Activated naive CD4-positive, alpha-beta T cell treated with anti-CD3 and anti-CD28 coated beads, Interleukin-2, amount 50 U/mL, for 16 hours (primary cell): ENCODE measurements around the gene MAB21L4.

ENCODE experiments used
- DNase-seq: peaks from one replicate; pipeline ENCODE4 v3.0.0-alpha.2; 2020

The MAB21L4 gene

GRCh38 chr2:240892925-240893324, 3.0 kb downstream of the MAB21L4 start:
- no peak for DNase-seq

DNA sequence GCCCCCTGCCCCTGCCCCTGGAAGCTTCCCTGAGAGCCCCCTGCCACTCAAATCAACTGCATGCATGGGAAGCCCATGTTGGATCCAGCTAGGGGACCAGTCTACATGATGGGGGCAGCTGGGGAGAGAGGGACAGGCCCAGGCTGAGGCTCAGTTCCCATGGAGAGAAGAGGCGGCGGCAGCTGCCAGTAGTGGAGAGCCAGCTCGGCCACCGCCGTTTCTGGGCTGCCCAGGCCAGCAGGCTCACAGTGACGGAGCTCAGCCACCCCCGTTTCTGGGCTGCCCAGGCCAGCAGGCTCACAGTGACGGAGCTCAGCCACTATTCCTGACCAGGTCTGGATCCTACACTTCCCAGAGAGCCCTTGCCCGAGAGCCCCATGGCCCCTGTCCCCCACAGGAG, 3.6 kb downstream of the MAB21L4 start:
- no peak for DNase-seq

DNA sequence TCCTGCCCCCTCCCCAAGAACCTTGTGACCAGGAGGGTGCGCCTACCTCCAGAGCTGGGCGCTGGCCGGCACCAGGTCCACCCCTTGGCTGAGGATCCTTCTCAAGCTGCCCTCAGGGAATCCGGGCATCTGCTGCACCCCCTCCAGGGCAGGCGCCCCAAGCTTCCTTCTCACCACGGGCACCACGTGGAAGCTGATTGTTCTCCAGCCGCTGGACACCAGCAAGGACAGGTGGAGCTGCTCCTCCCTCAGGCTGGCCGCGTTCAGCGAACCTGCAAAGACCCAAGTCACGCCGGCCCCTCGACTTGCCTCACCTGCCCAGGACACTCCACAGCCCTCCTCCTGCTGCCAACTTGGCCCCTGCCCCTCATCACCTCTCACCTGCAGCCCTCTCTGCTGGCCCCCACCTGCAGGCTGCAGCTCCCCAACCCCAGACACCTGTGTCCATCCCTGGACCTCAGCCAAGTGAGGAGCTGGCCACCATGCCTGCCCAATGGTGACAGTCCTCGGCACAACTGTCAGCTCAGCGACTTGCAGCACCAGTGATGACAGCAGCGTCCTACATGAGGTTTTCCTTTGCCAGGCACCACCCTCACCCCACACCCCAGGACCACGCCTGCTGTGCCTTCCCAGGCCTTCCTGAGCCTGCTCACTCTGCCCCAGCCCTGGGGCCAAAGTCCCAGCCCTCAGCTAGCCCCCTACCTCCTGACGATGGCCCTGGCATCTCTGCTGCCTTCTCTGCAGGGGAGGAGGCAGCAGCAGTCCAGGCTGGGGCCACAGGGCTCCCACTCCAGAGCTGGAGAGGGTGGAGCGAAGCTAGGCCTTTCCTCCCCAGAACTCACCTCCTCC, 4.2 kb downstream of the MAB21L4 start:
- DNase-seq, result no peak

GRCh38 chr2:240890691-240891090, 5.3 kb downstream of the MAB21L4 start:
- DNase-seq, result no peak

GRCh38 chr2:240889601-240890560, 6.1 kb downstream of the MAB21L4 start:
- no peak for DNase-seq

DNA sequence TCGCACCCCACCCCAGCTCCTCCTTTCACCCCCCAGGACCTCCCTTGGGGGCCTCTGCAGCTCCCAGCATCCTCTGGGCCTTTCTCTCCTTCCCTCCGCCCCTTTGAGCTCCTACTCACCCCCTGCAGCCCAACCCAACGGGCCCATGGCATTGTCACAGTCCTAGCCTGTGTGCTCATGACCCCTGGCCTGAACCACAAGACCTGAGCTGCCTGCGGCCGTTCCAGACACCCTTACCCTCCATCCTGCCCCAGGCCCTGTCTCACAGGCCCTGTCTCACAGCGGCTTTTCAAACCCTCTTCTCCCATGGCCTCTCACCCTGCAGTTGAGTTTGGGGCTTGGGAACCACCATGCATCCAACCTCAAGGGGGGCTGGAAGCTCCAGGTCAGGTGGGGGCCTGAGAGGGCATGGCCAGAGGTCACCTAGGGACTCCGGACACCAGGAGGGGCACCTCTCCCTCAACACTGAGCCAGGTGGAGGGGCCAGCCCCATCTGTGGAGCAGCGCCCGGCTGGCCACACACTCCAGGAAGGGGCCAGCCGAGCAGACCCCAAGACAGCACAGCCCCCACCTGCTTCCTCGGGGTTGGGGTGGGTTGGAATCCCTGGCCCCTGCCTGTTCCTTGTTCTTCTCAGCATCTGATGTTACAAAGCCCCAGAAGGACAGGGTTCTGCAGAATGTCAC, 6.9 kb downstream of the MAB21L4 start:
- no peak for DNase-seq

GRCh38 chr2:240888130-240888889, 7.6 kb downstream of the MAB21L4 start:
- no peak for DNase-seq

- DNase-seq, result no peak
Observed at GRCh38 chr2:240887631-240888030, 8.3 kb downstream of the MAB21L4 start.

DNA sequence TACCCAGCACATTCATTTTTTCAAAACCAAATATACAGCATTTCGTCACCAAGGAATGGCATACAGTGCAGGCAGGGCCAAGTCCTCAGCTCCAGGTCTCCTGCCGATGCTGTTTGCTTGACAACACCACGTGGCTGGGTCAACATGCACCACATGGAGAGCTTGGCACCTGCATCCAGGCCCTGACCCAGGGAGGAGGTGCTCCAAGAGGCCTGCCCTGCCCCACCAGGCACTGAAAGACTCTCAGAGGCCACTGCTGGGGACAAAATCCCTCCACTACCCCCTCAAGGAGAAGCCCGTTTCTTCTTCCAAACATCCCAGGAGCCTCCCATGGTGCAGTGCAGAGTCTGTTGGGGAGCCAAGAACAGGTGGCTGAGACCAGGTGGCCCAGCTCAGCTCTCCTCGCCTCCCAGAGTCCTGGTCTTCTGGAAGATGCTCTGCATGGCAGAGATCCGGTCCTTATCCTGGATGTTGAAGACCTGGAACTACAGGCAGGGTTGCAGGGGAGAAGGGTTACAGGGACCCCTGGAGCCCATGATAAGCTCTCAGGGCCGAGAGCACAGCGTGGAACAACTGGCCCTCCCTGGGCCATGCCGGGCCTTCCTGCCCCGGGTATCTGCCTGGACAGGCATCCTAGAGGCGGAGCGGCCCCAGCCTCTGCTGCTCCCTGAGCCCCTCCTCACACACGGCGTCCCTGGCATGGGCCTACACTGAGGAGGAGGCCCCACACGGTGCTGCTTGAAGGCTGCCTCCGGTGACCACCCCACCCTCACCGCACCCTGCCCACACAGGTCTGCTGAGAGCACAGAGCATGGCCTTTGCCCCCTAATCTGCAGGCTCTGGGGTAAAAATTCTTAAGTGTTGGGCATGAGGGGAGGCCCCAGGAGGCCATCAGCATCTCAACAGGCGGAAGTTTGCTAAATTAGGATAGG, 9.0 kb downstream of the MAB21L4 start:
- DNase-seq, result no peak

DNA sequence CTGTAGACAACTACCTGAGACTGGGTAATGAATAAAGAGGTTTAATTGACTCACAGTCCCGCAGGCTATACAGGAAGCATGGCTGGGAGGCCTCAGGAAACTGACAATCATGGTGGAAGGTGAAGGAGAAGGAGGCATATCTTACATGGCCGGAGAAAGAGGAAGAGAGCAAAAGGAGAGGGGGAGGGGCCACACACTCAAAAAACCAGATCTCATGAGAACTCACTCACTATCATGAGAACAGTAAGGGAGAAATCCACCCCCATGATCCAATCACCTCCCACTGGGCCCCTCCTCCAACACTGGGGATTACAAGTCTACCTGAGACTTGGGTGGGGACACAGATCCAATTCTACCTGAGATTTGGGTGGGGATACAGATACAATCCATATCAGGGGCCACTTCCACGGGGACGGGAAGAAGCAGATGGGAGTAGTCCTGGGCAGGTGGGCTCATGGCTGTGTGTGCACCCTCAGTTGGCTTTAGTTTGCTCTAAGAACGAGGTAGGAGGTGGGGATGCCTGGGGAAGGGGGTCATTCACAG, 9.9 kb downstream of the MAB21L4 start:
- DNase-seq, result no peak

GRCh38 chr2:240885566-240885965, 10.4 kb downstream of the MAB21L4 start:
- DNase-seq, result no peak

GRCh38 chr2:240884745-240885144, 11.2 kb downstream of the MAB21L4 start:
- DNase-seq, result no peak

- DNase-seq, result no peak
Observed at GRCh38 chr2:240884221-240884620, 11.7 kb downstream of the MAB21L4 start.

- DNase-seq, result no peak
Observed at GRCh38 chr2:240881913-240882312, 14.0 kb downstream of the MAB21L4 start.

DNA sequence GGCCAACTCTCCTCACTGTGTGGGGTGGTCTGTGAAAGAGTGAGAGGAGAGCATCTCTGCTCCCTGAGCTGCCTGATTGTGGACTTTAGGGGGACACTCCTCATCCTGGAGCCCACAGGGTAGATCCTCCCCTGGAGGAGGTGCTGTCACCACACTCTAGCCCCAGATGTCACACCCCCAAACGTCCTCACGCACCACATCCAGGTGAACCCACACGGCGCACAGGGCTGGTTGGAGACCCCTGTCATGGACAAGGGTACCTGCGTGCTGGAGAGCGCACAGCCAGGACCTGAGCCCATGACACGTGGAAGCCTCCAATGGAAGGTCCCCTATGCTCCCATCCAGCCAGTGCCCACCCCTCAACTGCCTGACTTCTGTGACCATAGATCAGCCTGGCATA, 16.9 kb downstream of the MAB21L4 start:
- DNase-seq, result no peak

DNA sequence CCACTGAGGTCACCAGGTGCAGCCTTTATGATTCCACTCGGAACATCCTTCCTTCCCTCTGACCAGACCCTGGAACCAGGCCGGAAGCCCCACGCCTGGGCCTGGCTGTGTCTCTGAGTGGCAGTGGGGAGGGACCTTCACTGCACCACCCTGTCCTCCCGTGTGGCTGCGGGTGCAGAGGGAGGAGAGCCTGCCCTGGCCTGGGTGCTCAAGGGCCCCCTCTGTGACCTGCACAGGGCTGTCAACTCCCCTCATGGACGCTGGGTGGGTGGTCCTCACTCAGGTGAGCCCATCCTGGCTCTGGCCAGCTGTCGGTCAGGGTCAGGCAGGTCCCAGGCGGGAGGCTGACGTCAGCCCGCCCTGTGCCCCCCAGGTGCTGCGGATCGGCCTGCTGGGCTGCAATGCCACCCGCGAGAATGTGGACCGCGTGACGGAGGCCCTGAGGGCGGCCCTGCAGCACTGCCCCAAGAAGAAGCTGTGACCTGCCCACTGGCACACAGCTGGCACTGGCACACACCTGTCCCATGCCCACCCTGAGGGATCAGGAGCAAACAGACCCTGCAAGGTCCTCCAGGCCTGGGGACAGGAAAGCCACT, 17.5 kb downstream of the MAB21L4 start:
- DNase-seq, result no peak

- DNase-seq, result no peak
Observed at GRCh38 chr2:240877460-240878340, 18.3 kb downstream of the MAB21L4 start.

DNA sequence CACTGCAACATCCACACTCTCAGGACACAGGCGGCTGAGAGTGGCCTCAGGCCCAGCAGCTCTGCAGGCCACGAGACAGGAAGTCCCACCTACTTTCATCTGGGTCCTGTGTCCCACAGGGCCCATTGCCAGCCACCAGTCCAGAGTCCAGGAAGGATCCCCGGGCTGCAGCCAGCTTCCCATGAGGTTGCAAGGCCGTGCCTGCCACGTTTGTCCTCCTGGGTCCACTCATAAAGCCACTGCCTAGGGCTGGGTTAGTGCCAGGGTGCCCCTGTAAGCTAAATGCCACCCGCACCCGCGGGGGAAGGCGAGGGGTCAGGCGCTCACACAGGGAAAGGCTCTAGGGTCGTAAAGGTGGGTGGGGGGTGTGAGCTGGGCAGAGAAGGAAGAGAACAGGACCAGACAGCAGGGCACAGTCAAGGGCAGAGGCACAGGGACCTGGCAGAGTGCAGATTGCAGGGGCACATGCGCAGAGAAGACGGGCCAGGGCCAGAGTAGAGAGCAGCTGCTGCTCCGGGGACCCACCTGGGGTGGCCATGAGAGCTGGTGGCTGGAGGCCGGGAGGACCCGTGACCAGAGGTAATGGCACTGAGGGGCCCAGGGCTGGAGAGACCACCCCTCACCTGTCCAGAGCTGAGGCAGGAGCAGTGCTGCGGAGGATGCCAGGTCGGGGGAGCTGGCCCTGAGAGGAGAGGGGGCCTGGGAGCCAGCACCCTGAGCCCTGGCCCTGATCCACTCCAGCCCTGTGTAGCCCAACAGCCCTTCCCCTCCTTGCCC, 19.3 kb downstream of the MAB21L4 start:
- DNase-seq, result no peak

DNA sequence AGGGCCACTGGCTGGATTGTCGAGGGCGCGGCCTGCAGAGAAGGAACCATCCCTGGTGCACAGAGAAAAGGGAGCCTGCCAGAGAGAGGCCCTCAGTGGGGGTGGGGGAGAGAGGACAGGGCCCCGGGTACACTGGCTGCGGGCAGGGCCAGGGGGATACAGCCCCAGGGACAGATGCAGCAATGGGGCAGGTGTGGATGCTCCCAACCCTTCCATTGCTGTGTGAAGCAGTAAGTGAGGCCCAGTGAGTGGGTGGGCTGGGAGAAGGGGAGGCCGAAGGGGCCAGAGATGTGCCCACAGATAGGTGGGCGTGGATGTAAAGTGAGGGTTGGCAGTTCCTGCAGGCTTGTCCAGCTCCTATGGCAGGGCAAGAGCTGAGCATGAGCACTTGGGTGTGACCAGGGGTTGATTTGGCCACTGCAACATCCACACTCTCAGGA, 19.9 kb downstream of the MAB21L4 start:
- DNase-seq, result no peak
